Smooth muscle cell (in vitro differentiated cells): ENCODE data around the gene ITPK1. TPM values are rescaled to one million over a fixed set of nuclear protein-coding genes. Genes with fewer than 3 reads are reported as not detected.

Experiments
- DNase-seq: peaks from one replicate; lab custom pipeline; 2025; ENCODE audit not compliant: unreplicated experiment; lab: John Stamatoyannopoulos, UW
- H2AFZ ChIP-seq: fragments of 200-600 bp; sonication (generic); 2 replicates; pipeline ENCODE4 v1.6.0; 2016; ENCODE audit warnings: antibody characterized with exemption, low read depth, mild to moderate bottlenecking
- H3F3A ChIP-seq: fragments of 200-600 bp; sonication (generic); 2 replicates; pipeline ENCODE4 v1.6.0; 2017; ENCODE audit warnings: antibody characterized with exemption, low read depth
- H3K27ac ChIP-seq: fragments of 200-600 bp; sonication (generic); 2 replicates; pipeline ENCODE4 v1.5.1; 2016; ENCODE audit warnings: low read depth, mild to moderate bottlenecking
- H3K27me3 ChIP-seq: fragments of 200-600 bp; sonication (generic); 2 replicates; pipeline ENCODE4 v1.6.1; 2016; ENCODE audit warnings: low read depth, mild to moderate bottlenecking
- H3K36me3 ChIP-seq: fragments of 200-600 bp; sonication (generic); 2 replicates; pipeline ENCODE4 v1.5.1; 2016; ENCODE audit warnings: low read depth
- H3K4me1 ChIP-seq: fragments of 200-600 bp; sonication (generic); 2 replicates; pipeline ENCODE4 v1.5.1; 2016; ENCODE audit warnings: low read depth
- H3K4me2 ChIP-seq: fragments of 200-600 bp; sonication (generic); 2 replicates; pipeline ENCODE4 v1.6.0; 2016; ENCODE audit warnings: mild to moderate bottlenecking
- H3K4me3 ChIP-seq: fragments of 200-600 bp; sonication (generic); 2 replicates; pipeline ENCODE4 v1.5.1; 2016; ENCODE audit warnings: mild to moderate bottlenecking
- H3K79me2 ChIP-seq: fragments of 200-600 bp; sonication (generic); 2 replicates; pipeline ENCODE4 v1.6.0; 2016; ENCODE audit warnings: low read depth, mild to moderate bottlenecking
- H3K9ac ChIP-seq: fragments of 200-600 bp; sonication (generic); 2 replicates; pipeline ENCODE4 v1.6.0; 2016; ENCODE audit warnings: low read depth
- H3K9me3 ChIP-seq: fragments of 200-600 bp; sonication (generic); replicated peaks from 2 replicates; pipeline ENCODE4 v1.5.1; 2016; ENCODE audit warnings: low read depth
- H4K20me1 ChIP-seq: fragments of 200-600 bp; sonication (generic); 2 replicates; pipeline ENCODE4 v1.6.0; 2016; ENCODE audit warnings: low read depth
- WGBS: methylation state at CpG from one replicate; pipeline ENCODE4 v1.1.7; 2016; ENCODE audit warnings: low lambda C conversion rate; 5-methylcytosine and 5-hydroxymethylcytosine counted together
- polyA plus RNA-seq: library from polyadenylated mRNA; unstranded; fragments of >200 nt; fragmentation: Nextera tagmentation; extraction: Ambion mirVana; gene quantifications from 2 replicates; pipeline ENCODE4 v1.2.1, GENCODE V29; 2016
- total RNA-seq: library from RNA; depleted of rRNA; stranded (reverse); fragments of >200 nt; gene quantifications from 2 replicates; pipeline ENCODE4 v1.2.3, GENCODE V29; 2014
- TF ChIP-seq, protein P1 (sequence below): fragments of 200-600 bp; sonication (generic); IDR thresholded peaks from 2 replicates; pipeline ENCODE4 v1.5.1; 2017; ENCODE audit warnings: borderline replicate concordance, mild to moderate bottlenecking, antibody characterized with exemption; ENCODE audit not compliant: insufficient read depth, poor library complexity, severe bottlenecking

Gene ITPK1
- total and polyA plus RNA-seq, 2 experiments from 2014 or later = 9.2 to 14.2 TPM

- H3K27ac ChIP-seq = no peak overlapping the region
- WGBS = 98% methylated on average over 30 of the region's 30 CpGs
- H3K9me3 ChIP-seq = no peaks in the 10 kb centered on the region
- no peak for DNase-seq
- TF ChIP-seq, protein P1, sequence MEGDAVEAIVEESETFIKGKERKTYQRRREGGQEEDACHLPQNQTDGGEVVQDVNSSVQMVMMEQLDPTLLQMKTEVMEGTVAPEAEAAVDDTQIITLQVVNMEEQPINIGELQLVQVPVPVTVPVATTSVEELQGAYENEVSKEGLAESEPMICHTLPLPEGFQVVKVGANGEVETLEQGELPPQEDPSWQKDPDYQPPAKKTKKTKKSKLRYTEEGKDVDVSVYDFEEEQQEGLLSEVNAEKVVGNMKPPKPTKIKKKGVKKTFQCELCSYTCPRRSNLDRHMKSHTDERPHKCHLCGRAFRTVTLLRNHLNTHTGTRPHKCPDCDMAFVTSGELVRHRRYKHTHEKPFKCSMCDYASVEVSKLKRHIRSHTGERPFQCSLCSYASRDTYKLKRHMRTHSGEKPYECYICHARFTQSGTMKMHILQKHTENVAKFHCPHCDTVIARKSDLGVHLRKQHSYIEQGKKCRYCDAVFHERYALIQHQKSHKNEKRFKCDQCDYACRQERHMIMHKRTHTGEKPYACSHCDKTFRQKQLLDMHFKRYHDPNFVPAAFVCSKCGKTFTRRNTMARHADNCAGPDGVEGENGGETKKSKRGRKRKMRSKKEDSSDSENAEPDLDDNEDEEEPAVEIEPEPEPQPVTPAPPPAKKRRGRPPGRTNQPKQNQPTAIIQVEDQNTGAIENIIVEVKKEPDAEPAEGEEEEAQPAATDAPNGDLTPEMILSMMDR = no peak
- no peak overlapping the region for H3K4me2 ChIP-seq
- H3K4me1 ChIP-seq = no peaks in the 10 kb centered on the region
- no peaks in the 10 kb centered on the region for H3K27me3 ChIP-seq
- H3K4me3 ChIP-seq = no peak overlapping the region
- no peaks in the 10 kb centered on the region for H3K36me3 ChIP-seq
- H2AFZ ChIP-seq = no peak overlapping the region
- H3F3A ChIP-seq = no peaks in the 10 kb centered on the region
- H4K20me1 ChIP-seq = no peaks in the 10 kb centered on the region
- no peaks in the 10 kb centered on the region for H3K79me2 ChIP-seq
- H3K9ac ChIP-seq = no peak overlapping the region
Observed at GRCh38 chr14:92942976-92943710, 172.6 kb downstream of the ITPK1 start.

- no peaks in the 10 kb centered on the region for H3K27me3 ChIP-seq
- H3K79me2 ChIP-seq = no peaks in the 10 kb centered on the region
- no peak for DNase-seq
- no peaks in the 10 kb centered on the region for H4K20me1 ChIP-seq
- H3K9ac ChIP-seq = no peak overlapping the region
- H3F3A ChIP-seq = no peaks in the 10 kb centered on the region
- H3K36me3 ChIP-seq = no peaks in the 10 kb centered on the region
- H3K4me1 ChIP-seq = no peaks in the 10 kb centered on the region
- TF ChIP-seq, protein P1 = no peak
- H3K27ac ChIP-seq = no peak overlapping the region
- no peak overlapping the region for H3K4me2 ChIP-seq
- WGBS = 94% methylated on average over 8 of the region's 8 CpGs
- H2AFZ ChIP-seq = no peak overlapping the region
- H3K4me3 ChIP-seq = no peak overlapping the region
- H3K9me3 ChIP-seq = no peaks in the 10 kb centered on the region
Observed at GRCh38 chr14:92942576-92942975, 173.1 kb downstream of the ITPK1 start.

DNA sequence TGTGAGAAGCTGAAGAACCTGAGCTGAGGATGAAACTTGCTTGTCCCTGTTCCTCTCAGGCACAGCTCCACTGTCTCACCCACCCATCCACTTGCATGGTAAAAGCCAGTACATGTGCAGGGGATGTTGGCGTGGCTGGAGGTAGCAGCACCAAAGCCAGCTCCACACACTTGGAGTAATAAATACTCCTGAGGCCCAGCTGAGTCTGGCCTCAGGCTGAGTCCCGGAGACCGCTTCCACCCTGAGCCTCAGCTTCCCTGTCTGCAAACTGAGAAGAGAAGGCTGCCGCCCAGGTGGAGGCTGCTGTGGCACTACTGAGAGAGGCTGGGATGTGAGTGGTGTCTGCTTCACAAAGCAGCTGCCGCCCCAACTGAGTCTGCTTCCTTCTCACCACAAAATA, 173.6 kb downstream of the ITPK1 start:
- 98% methylated on average over 5 of the region's 5 CpGs for WGBS
- no peak overlapping the region for H3K4me2 ChIP-seq
- no peak overlapping the region for H2AFZ ChIP-seq
- H3K79me2 ChIP-seq = no peaks in the 10 kb centered on the region
- no peaks in the 10 kb centered on the region for H3K27me3 ChIP-seq
- H3K9ac ChIP-seq = no peak overlapping the region
- H4K20me1 ChIP-seq = no peaks in the 10 kb centered on the region
- DNase-seq = no peak
- TF ChIP-seq, protein P1 = no peak
- H3F3A ChIP-seq = no peaks in the 10 kb centered on the region
- no peaks in the 10 kb centered on the region for H3K4me1 ChIP-seq
- H3K27ac ChIP-seq = no peak overlapping the region
- H3K9me3 ChIP-seq = no peaks in the 10 kb centered on the region
- no peak overlapping the region for H3K4me3 ChIP-seq
- H3K36me3 ChIP-seq = no peaks in the 10 kb centered on the region

- H3K4me3 ChIP-seq = no peak overlapping the region
- H3K79me2 ChIP-seq = no peaks in the 10 kb centered on the region
- no peak overlapping the region for H2AFZ ChIP-seq
- H3K27ac ChIP-seq = no peak overlapping the region
- no peaks in the 10 kb centered on the region for H3K27me3 ChIP-seq
- H3K9me3 ChIP-seq = no peaks in the 10 kb centered on the region
- 97% methylated on average over 26 of the region's 30 CpGs for WGBS
- no peak overlapping the region for H3K9ac ChIP-seq
- no peak for DNase-seq
- TF ChIP-seq, protein P1 = no peak
- no peaks in the 10 kb centered on the region for H3K36me3 ChIP-seq
- H4K20me1 ChIP-seq = no peaks in the 10 kb centered on the region
- H3F3A ChIP-seq = no peaks in the 10 kb centered on the region
- H3K4me1 ChIP-seq = no peaks in the 10 kb centered on the region
- no peak overlapping the region for H3K4me2 ChIP-seq
Observed at GRCh38 chr14:92941531-92941930, 174.2 kb downstream of the ITPK1 start.
